Left ventricle myocardium inferior (tissue), 1 donor: Measurements from ENCODE around the gene ZFAND6. TPM values are rescaled to one million over a fixed set of nuclear protein-coding genes. Genes with fewer than 3 reads are reported as not detected.
A peak's percentile ranks its signal among the peaks of the same experiment; 100 is the strongest.

Experiments used
- DNase-seq: peaks from one replicate; pipeline ENCODE4 v3.0.0-alpha.2; 2020
- H3K27ac ChIP-seq: fragments of 200-600 bp; replicated peaks from 2 replicates; pipeline ENCODE4 v1.8.0; 2021
- H3K27me3 ChIP-seq: fragments of 200-600 bp; 2 replicates; pipeline ENCODE4 v1.8.0; 2021; ENCODE audit warnings: low read depth
- H3K36me3 ChIP-seq: fragments of 200-600 bp; 2 replicates; pipeline ENCODE4 v1.8.0; 2021
- H3K4me1 ChIP-seq: fragments of 200-600 bp; 2 replicates; pipeline ENCODE4 v1.8.0; 2021
- H3K4me3 ChIP-seq: fragments of 200-600 bp; 2 replicates; pipeline ENCODE4 v1.8.0; 2021; ENCODE audit warnings: mild to moderate bottlenecking, moderate library complexity
- H3K9me3 ChIP-seq: fragments of 200-600 bp; replicated peaks from 2 replicates; pipeline ENCODE4 v1.8.0; 2021
- intact Hi-C: fragments of 100-400 bp; cut with micrococcal nuclease; formaldehyde crosslinking; loops from one replicate; pipeline ENCODE4 v1.11.0; 2022
- total RNA-seq: library from RNA; stranded (reverse); fragmentation: NEBNext Ultra II Directional; extraction: Animal tissue kit (Norgen Biotek cat#: 25700); gene quantifications from one replicate; pipeline ENCODE4 v1.2.1, GENCODE V29; 2021
- TF ChIP-seq, protein P1 (sequence below): fragments of 200-600 bp; IDR thresholded peaks from 2 replicates; pipeline ENCODE4 v1.8.0; 2021; ENCODE audit warnings: antibody characterized with exemption, mild to moderate bottlenecking, borderline replicate concordance
- donor health status: DM: no; HTN: yes; CAD: no; lungs with severe emphysema.

ZFAND6 gene
- total RNA-seq, 1 donor from 2014 or later: 75.0 TPM

DNA sequence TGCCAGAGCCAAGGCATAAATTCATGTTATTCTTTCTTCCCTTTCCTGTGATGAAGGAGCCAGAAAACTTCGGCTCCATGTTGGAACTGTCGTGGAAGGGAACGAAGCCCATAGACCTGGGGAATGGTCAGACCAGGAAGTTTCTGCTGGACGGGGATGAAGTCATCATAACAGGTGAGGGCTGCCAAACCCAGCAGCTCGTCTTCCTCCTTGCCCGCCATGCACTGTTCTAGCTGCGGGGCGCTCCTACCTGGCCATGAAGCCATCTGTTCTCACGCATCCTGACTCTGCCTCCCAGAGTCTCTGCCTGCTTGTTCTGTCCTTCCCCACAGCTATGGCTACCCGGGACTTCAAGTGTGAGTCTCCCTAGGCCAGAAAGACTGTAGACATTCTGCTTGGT, 121.5 kb downstream of the ZFAND6 start:
- H3K36me3 ChIP-seq: peaks cover 39% of the 10 kb centered on the region
- DNase-seq: no peak

DNA sequence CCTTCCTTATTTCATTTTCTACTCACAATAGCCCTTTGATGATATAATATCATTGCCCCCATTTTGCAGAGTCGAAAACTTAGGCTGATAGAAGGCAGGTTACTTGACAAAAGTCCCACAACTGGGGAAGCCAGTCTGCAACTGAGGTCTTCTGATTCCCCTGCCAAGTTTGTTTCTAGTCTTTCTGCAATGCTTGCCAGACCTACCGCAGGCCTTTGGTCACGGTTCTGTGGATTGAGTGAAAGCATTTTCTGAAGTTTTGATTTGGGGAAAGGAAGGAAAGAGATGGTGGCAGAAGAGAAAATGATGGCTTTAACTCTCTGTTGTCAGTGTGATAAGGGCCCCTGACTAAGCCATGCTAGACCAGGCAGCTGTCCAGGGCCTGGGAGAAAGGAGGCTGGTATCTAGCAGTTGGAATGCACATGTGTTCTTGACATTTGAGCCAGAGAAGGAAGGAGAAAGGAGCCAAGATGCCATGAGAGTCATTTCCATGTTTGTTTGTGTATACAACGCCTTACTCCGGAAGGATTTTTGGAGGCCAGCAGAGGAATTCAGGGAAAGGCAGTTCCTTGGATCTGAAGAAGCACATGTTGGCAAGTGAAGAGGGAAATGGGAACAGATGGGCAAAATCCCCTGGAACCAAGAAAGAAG, 123.3 kb downstream of the ZFAND6 start:
- Histone ChIP-seq H3K4me3 (no peak overlapping the region), H3K36me3 (peaks cover 49% of the 10 kb centered on the region), H3K9me3 (no peaks in the 10 kb centered on the region), H3K27ac (no peak overlapping the region), H3K4me1 (peaks cover 13% of the 10 kb centered on the region), H3K27me3 (no peaks in the 10 kb centered on the region)
- DNase-seq: no peak
- intact Hi-C loops: no loop called here
- TF ChIP-seq, protein P1, sequence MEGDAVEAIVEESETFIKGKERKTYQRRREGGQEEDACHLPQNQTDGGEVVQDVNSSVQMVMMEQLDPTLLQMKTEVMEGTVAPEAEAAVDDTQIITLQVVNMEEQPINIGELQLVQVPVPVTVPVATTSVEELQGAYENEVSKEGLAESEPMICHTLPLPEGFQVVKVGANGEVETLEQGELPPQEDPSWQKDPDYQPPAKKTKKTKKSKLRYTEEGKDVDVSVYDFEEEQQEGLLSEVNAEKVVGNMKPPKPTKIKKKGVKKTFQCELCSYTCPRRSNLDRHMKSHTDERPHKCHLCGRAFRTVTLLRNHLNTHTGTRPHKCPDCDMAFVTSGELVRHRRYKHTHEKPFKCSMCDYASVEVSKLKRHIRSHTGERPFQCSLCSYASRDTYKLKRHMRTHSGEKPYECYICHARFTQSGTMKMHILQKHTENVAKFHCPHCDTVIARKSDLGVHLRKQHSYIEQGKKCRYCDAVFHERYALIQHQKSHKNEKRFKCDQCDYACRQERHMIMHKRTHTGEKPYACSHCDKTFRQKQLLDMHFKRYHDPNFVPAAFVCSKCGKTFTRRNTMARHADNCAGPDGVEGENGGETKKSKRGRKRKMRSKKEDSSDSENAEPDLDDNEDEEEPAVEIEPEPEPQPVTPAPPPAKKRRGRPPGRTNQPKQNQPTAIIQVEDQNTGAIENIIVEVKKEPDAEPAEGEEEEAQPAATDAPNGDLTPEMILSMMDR: no peak

More for the DNA sequence above, 121.5 kb downstream of the ZFAND6 start:
- Histone ChIP-seq H3K4me1 (peaks cover 13% of the 10 kb centered on the region), H3K27ac (no peak overlapping the region), H3K27me3 (no peaks in the 10 kb centered on the region), H3K9me3 (no peaks in the 10 kb centered on the region), H3K4me3 (no peak overlapping the region)
- intact Hi-C loops: no loop called here
- TF ChIP-seq, protein P1: no peak

DNA sequence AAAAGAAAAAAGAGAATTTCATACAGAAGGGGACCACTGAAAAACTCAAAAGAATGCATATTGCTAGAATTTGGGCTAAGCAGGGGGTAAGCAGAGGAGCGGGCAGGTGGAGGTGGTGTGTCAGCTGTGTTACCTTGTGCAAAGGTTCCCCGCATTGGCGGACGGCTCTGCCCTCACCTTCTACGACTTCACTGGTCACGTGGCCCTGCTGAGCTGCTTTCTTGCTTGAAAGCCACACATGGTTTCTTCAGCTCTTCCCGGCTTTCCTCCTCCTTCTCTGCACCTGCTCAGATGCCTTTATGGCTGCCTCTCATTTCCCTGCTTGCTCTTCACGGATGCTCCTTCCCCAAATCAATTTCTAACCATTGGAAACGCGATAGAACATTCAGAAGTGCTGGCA, 123.8 kb downstream of the ZFAND6 start:
- no peaks in the 10 kb centered on the region for H3K9me3 ChIP-seq
- H3K36me3 ChIP-seq: peaks cover 44% of the 10 kb centered on the region
- peaks cover 13% of the 10 kb centered on the region for H3K4me1 ChIP-seq
- no peak overlapping the region for H3K4me3 ChIP-seq
- no peaks in the 10 kb centered on the region for H3K27me3 ChIP-seq
- TF ChIP-seq, protein P1: no peak
- DNase-seq: no peak
- no peak overlapping the region for H3K27ac ChIP-seq
- intact Hi-C loops: no loop called here

DNA sequence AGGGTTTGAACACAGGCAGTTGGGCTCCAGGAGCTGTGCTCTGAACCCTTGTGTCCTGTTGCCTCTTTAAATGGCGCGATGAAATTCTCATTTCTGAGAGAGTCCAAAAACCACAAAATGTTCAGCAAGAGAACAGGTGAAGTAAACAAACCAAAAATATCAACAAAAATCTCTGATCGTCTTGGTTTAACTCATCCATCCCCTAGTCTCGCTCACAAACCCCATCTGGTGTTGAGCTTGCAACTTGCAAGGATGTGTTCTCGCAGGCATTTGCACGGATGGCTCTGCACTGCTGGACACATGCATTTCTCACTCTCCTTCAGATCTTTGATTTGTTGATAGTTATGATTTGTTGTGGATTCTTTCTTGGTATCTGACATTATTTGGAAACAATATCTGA, 124.4 kb downstream of the ZFAND6 start:
- no peak for DNase-seq
- H3K27me3 ChIP-seq: no peaks in the 10 kb centered on the region
- H3K4me1 ChIP-seq: peaks cover 13% of the 10 kb centered on the region
- TF ChIP-seq, protein P1: peak; percentile 11
- H3K27ac ChIP-seq: no peak overlapping the region
- H3K9me3 ChIP-seq: no peaks in the 10 kb centered on the region
- H3K4me3 ChIP-seq: no peak overlapping the region
- intact Hi-C loops: no loop called here
- peaks cover 42% of the 10 kb centered on the region for H3K36me3 ChIP-seq

DNA sequence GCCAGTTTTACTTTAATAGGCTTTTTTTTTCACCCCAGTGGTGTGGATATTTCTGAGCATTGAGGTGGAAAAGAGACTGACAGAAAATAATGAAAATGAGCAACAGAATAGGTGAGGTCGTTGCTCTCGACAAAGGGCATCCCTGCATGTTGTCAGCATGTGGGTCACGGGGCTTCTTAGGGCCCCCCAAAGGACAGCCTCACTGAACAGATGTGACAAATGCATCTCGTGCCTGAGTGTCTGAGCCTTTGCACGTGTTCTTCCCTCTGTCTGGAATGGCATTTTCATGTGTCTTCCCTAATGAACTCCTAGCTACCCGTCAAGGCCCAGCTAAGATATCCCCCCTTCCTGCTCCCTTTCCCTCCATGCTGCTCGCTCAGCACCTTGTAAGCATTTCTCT, 125.1 kb downstream of the ZFAND6 start:
- H3K27ac ChIP-seq: no peak overlapping the region
- H3K27me3 ChIP-seq: no peaks in the 10 kb centered on the region
- no peak for DNase-seq
- TF ChIP-seq, protein P1: no peak
- H3K9me3 ChIP-seq: no peaks in the 10 kb centered on the region
- peaks cover 42% of the 10 kb centered on the region for H3K36me3 ChIP-seq
- peaks cover 13% of the 10 kb centered on the region for H3K4me1 ChIP-seq
- intact Hi-C loops: no loop called here
- H3K4me3 ChIP-seq: no peak overlapping the region
